HepG2 (cell line): ENCODE data around the gene QSER1. TPM values are rescaled to one million over a fixed set of nuclear protein-coding genes. Genes with fewer than 3 reads are reported as not detected.
A peak's percentile ranks its signal among the peaks of the same experiment; 100 is the strongest.

Experiments used
- ARHGAP35 ChIP-seq: sonication (generic); formaldehyde crosslinking; IDR thresholded peaks from 2 replicates; pipeline ENCODE4 v1.9.0; 2022; ENCODE audit warnings: mild to moderate bottlenecking, inconsistent platforms, moderate library complexity, missing genetic modification reagents, borderline replicate concordance
- ASH2L ChIP-seq: fragments of 300-600, 200-600 bp; sonication (generic); IDR thresholded peaks from 2 replicates; pipeline ENCODE4 v1.7.0; 2017; ENCODE audit warnings: low read depth, mild to moderate bottlenecking, moderate library complexity, mixed read lengths, low read length; ENCODE audit not compliant: insufficient read length
- ATF7 ChIP-seq, 2 experiments: fragments of 450-650 bp in 1 of 2; sonication (generic) in 1 of 2; formaldehyde crosslinking in 1 of 2; IDR thresholded peaks; 2 replicates each; pipeline versions ENCODE4 v1.4.0 to v1.6.1; 2016 to 2020; ENCODE audit warnings: antibody characterized with exemption in 1 of 2, mild to moderate bottlenecking in 1 of 2, missing genetic modification reagents in 1 of 2
- CEBPB ChIP-seq: IDR thresholded peaks from 2 replicates; pipeline ENCODE4 v1.6.1; 2011; ENCODE audit warnings: low read depth, low read length, improper control_type of control experiment, borderline replicate concordance
- CEBPG ChIP-seq: IDR thresholded peaks from 2 replicates; pipeline ENCODE4 v1.6.1; 2016
- EP300 ChIP-seq, 3 experiments: sonication (generic) in 1 of 3; formaldehyde crosslinking in 1 of 3; IDR thresholded peaks; 2 replicates each; pipeline versions ENCODE4 v1.5.1 to v1.6.1; 2011 to 2020; ENCODE audit warnings: low read depth in 2 of 3, low read length in 2 of 3, borderline replicate concordance in 1 of 3, improper control_type of control experiment in 1 of 3, mild to moderate bottlenecking in 1 of 3, missing genetic modification reagents in 1 of 3, moderate library complexity in 1 of 3
- FOXK1 ChIP-seq: sonication (generic); formaldehyde crosslinking; IDR thresholded peaks from 2 replicates; pipeline ENCODE4 v1.4.0; 2020; ENCODE audit warnings: low read depth, missing genetic modification reagents, borderline replicate concordance
- HNF4A ChIP-seq: sonication (generic); formaldehyde crosslinking; IDR thresholded peaks from 2 replicates; pipeline ENCODE4 v1.4.0; 2020; ENCODE audit warnings: missing genetic modification reagents
- HNF4G ChIP-seq, 2 experiments: sonication (generic) in 1 of 2; formaldehyde crosslinking in 1 of 2; IDR thresholded peaks; 2 replicates each; pipeline versions ENCODE4 v1.4.0 to v1.6.1; 2011 to 2020; ENCODE audit warnings: borderline replicate concordance in 2 of 2, low read depth in 2 of 2, mild to moderate bottlenecking in 2 of 2, low read length in 1 of 2, missing genetic modification reagents in 1 of 2, moderate library complexity in 1 of 2
- KLF16 ChIP-seq, 2 experiments: sonication (generic) in 1 of 2; formaldehyde crosslinking in 1 of 2; IDR thresholded peaks; 2 replicates each; pipeline versions ENCODE4 v1.6.1 to v1.8.0; 2016 to 2023; ENCODE audit warnings: missing genetic modification reagents in 2 of 2, missing compliant biosample characterization in 1 of 2
- MTA3 ChIP-seq: sonication (generic); formaldehyde crosslinking; IDR thresholded peaks from 2 replicates; pipeline ENCODE4 v1.4.0; 2020; ENCODE audit warnings: missing genetic modification reagents
- NCOA2 ChIP-seq: sonication (generic); formaldehyde crosslinking; IDR thresholded peaks from 2 replicates; pipeline ENCODE4 v1.8.0; 2022; ENCODE audit warnings: inconsistent platforms
- NCOR1 ChIP-seq: fragments of 200-600 bp; sonication (generic); IDR thresholded peaks from 2 replicates; pipeline ENCODE4 v1.7.0; 2017; ENCODE audit warnings: antibody characterized with exemption, low read length, borderline replicate concordance
- ONECUT2 ChIP-seq: sonication (generic); formaldehyde crosslinking; IDR thresholded peaks from 2 replicates; pipeline ENCODE4 v1.4.0; 2020; ENCODE audit warnings: missing genetic modification reagents
- POLR2A ChIP-seq, 2 experiments: IDR thresholded peaks; 2 replicates each; pipeline ENCODE4 v1.6.1; 2011; ENCODE audit warnings: low read depth in 2 of 2, low read length in 2 of 2, mild to moderate bottlenecking in 1 of 2, moderate library complexity in 1 of 2; ENCODE audit not compliant: insufficient read depth in 1 of 2
- POLR2AphosphoS5 ChIP-seq: IDR thresholded peaks from 2 replicates; pipeline ENCODE4 v1.6.1; 2012; ENCODE audit warnings: low read depth, low read length
- RXRB ChIP-seq: IDR thresholded peaks from 2 replicates; pipeline ENCODE4 v1.6.1; 2016; ENCODE audit warnings: borderline replicate concordance, missing genetic modification reagents, missing compliant biosample characterization
- SALL1 ChIP-seq: sonication (generic); formaldehyde crosslinking; IDR thresholded peaks from 2 replicates; pipeline ENCODE4 v1.8.0; 2022; ENCODE audit warnings: mild to moderate bottlenecking, missing genetic modification reagents
- SIN3A ChIP-seq: IDR thresholded peaks from 2 replicates; pipeline ENCODE4 v1.6.1; 2011; ENCODE audit warnings: low read depth, mild to moderate bottlenecking, control low read depth, low read length, borderline replicate concordance
- SNRNP70 ChIP-seq: fragments of 200-400 bp; formaldehyde crosslinking; IDR thresholded peaks from 2 replicates; pipeline ENCODE4 v1.6.1; 2017; ENCODE audit warnings: mild to moderate bottlenecking, low read depth, low read length, moderate library complexity
- SP140L ChIP-seq: sonication (generic); formaldehyde crosslinking; IDR thresholded peaks from 2 replicates; pipeline ENCODE4 v1.4.0; 2020; ENCODE audit warnings: missing genetic modification reagents, borderline replicate concordance
- SRSF4 ChIP-seq: fragments of 200-400 bp; formaldehyde crosslinking; IDR thresholded peaks from one replicate; pipeline ENCODE4 v1.6.1; 2018; ENCODE audit warnings: mild to moderate bottlenecking, low read depth, low read length, moderate library complexity; ENCODE audit not compliant: poor library complexity, severe bottlenecking
- YEATS2 ChIP-seq: sonication (generic); formaldehyde crosslinking; IDR thresholded peaks from 2 replicates; pipeline ENCODE4 v1.4.0; 2020; ENCODE audit warnings: missing genetic modification reagents, borderline replicate concordance
- ZBTB21 ChIP-seq: sonication (generic); formaldehyde crosslinking; IDR thresholded peaks from 2 replicates; pipeline ENCODE4 v1.4.0; 2020; ENCODE audit warnings: missing genetic modification reagents
- ZNF414 ChIP-seq: sonication (generic); formaldehyde crosslinking; IDR thresholded peaks from 2 replicates; pipeline ENCODE4 v1.5.0; 2020; ENCODE audit warnings: missing genetic modification reagents
- ZNF446 ChIP-seq: sonication (generic); formaldehyde crosslinking; IDR thresholded peaks from 2 replicates; pipeline ENCODE4 v1.5.0; 2020; ENCODE audit warnings: mild to moderate bottlenecking, missing genetic modification reagents
- ZNF576 ChIP-seq: sonication (generic); formaldehyde crosslinking; IDR thresholded peaks from 2 replicates; pipeline ENCODE4 v1.4.0; 2020; ENCODE audit warnings: mild to moderate bottlenecking, missing genetic modification reagents
- ZNF580 ChIP-seq: IDR thresholded peaks from 2 replicates; pipeline ENCODE4 v1.6.1; 2016; ENCODE audit warnings: low read depth, borderline replicate concordance
- ZNF660 ChIP-seq: sonication (generic); formaldehyde crosslinking; IDR thresholded peaks from 2 replicates; pipeline ENCODE4 v1.5.1; 2020; ENCODE audit warnings: mild to moderate bottlenecking, low read depth, missing genetic modification reagents, borderline replicate concordance
- ZNF773 ChIP-seq: sonication (generic); formaldehyde crosslinking; IDR thresholded peaks from 2 replicates; pipeline ENCODE4 v1.4.0; 2020; ENCODE audit warnings: missing genetic modification reagents, borderline replicate concordance
- polyA plus RNA-seq, 8 experiments: library from polyadenylated mRNA; depleted of rRNA in 3 of 8; stranded (reverse) in 7 of 8; unstranded in 1 of 8; fragments of >200 nt; fragmentation: Illumina TruSeq in 4 of 8; extraction: Trizol in 4 of 8; gene quantifications; 2 replicates each; pipeline versions ENCODE4 v1.2.1 to v1.2.3, GENCODE V29; 2011 to 2016; ENCODE audit warnings: low read depth in 4 of 8, missing spikeins in 1 of 8, mixed read lengths in 1 of 8; ENCODE audit not compliant: insufficient read depth in 1 of 8
- total RNA-seq, 5 experiments: library from RNA; depleted of rRNA; stranded (reverse); fragments of >200 nt; fragmentation: Illumina TruSeq; extraction: Trizol; gene quantifications; 2 replicates each; pipeline ENCODE4 v1.2.3, GENCODE V29; 2016; ENCODE audit warnings: low read depth in 1 of 5

The QSER1 gene
- total and polyA plus RNA-seq, 2 of the 13 experiments (the other 11 are each of a cell fraction or from before 2014, with no cell fraction given), result 8.9 to 17.3 TPM

- TF ChIP-seq POLR2AphosphoS5, result peak; percentile 56; the same call in 1 of the 2 replicates
- no peak for TF ChIP-seq YEATS2 (CRISPR knock-in tag)
- TF ChIP-seq ZNF660, result no peak
- no peak for TF ChIP-seq ZNF446 (CRISPR knock-in tag)
- no peak for TF ChIP-seq ATF7 (IDR thresholded peaks at IDR 0.05)
- TF ChIP-seq ATF7 (CRISPR knock-in tag; IDR thresholded peaks at IDR 0.05), result no peak
- no peak for TF ChIP-seq ONECUT2 (CRISPR knock-in tag)
- TF ChIP-seq SNRNP70, result no peak
- TF ChIP-seq MTA3, result no peak
- 0 out of 4 replicates have a peak, but pooled peaks of 1 of the 2 experiments have one; percentile 19 for TF ChIP-seq KLF16 (CRISPR knock-in tag; IDR thresholded peaks at IDR 0.05)
- TF ChIP-seq SRSF4, result no peak
- TF ChIP-seq FOXK1 (CRISPR knock-in tag), result no peak
- no peak for TF ChIP-seq ZNF576 (CRISPR knock-in tag)
- peak in 1 of 2 experiments; percentile 39; a peak in 1 of 4 replicates for TF ChIP-seq EP300 (IDR thresholded peaks at IDR 0.05; ENCODE audit: low read depth in 2 of 2, low read length in 2 of 2)
- TF ChIP-seq EP300 (CRISPR knock-in tag; IDR thresholded peaks at IDR 0.05; ENCODE audit: borderline replicate concordance), result no peak
- TF ChIP-seq ZNF580 (CRISPR knock-in tag), result 0 out of 2 replicates have a peak, but pooled peaks have one; percentile 1
- TF ChIP-seq HNF4A (CRISPR knock-in tag), result peak; percentile 81
- TF ChIP-seq ZNF414 (CRISPR knock-in tag), result no peak
- TF ChIP-seq ASH2L, result peak; percentile 23
- no peak for TF ChIP-seq SP140L (CRISPR knock-in tag)
- TF ChIP-seq ZNF773 (CRISPR knock-in tag), result no peak
- no peak for TF ChIP-seq ZBTB21
- TF ChIP-seq RXRB (CRISPR knock-in tag), result 0 out of 2 replicates have a peak, but pooled peaks have one; percentile 20
- TF ChIP-seq SALL1 (CRISPR knock-in tag), result no peak
- no peak for TF ChIP-seq SIN3A
- peak; percentile 45; the same call in 1 of the 2 replicates for TF ChIP-seq CEBPB
- peak; percentile 81 for TF ChIP-seq NCOR1
- 0 out of 4 replicates have a peak, but pooled peaks of 1 of the 2 experiments have one; percentile 29 for TF ChIP-seq POLR2A (IDR thresholded peaks at IDR 0.05; ENCODE audit: insufficient read depth in 1 of 2, low read depth in 2 of 2, low read length in 2 of 2)
- TF ChIP-seq HNF4G (IDR thresholded peaks at IDR 0.05; ENCODE audit: borderline replicate concordance, low read depth, low read length), result peak; percentile 54; the same call in 1 of the 2 replicates
- TF ChIP-seq HNF4G (CRISPR knock-in tag; IDR thresholded peaks at IDR 0.05; ENCODE audit: borderline replicate concordance, low read depth), result no peak
- peak; percentile 68 for TF ChIP-seq CEBPG
- peak; percentile 41; the same call in 1 of the 2 replicates for TF ChIP-seq NCOA2 (CRISPR knock-in tag)
- TF ChIP-seq ARHGAP35, result no peak
Measured at GRCh38 chr11:33017965-33018364, 125.4 kb downstream of the QSER1 start (continued).
